Activated CD4-positive, alpha-beta T cell treated with anti-CD3 and anti-CD28 coated beads for 36 hours (primary cell): ENCODE data around the gene AMN. TPM values are rescaled to one million over a fixed set of nuclear protein-coding genes. Genes with fewer than 3 reads are reported as not detected.
A peak's percentile ranks its signal among the peaks of the same experiment; 100 is the strongest.

Experiments used
- ATAC-seq: fragments of 200-7000 bp; cut with Tn5 transposase; one replicate; pipeline ENCODE4 v1.10.0; 2021; ENCODE audit warnings: mild to moderate bottlenecking, moderate library complexity
- CTCF ChIA-PET: fragments of 350-600 bp; sonication (Branson Sonifier 250); formaldehyde crosslinking; loops from one replicate; lab custom pipeline; 2021; ENCODE audit warnings: antibody characterized with exemption; lab: Charles Lee
- POLR2A ChIA-PET: fragments of 350-600 bp; sonication (Branson Sonifier 250); formaldehyde crosslinking; loops from one replicate; lab custom pipeline; 2021; ENCODE audit warnings: antibody characterized with exemption, inconsistent platforms; lab: Charles Lee
- DNase-seq: peaks from one replicate; pipeline ENCODE4 v3.0.0-alpha.2; 2020
- H3K27ac Mint-ChIP-seq: one replicate; pipeline ENCODE4 v1.8.0; 2021; ENCODE audit warnings: mixed read lengths
- H3K27me3 Mint-ChIP-seq: one replicate; pipeline ENCODE4 v1.8.0; 2021; ENCODE audit warnings: mixed read lengths
- H3K36me3 Mint-ChIP-seq: one replicate; pipeline ENCODE4 v1.8.0; 2021; ENCODE audit warnings: low read depth, mixed read lengths
- H3K4me1 Mint-ChIP-seq: one replicate; pipeline ENCODE4 v1.8.0; 2021; ENCODE audit warnings: mixed read lengths
- H3K4me3 Mint-ChIP-seq: one replicate; pipeline ENCODE4 v1.8.0; 2021; ENCODE audit warnings: mild to moderate bottlenecking, moderate library complexity, mixed read lengths
- H3K9me3 Mint-ChIP-seq: one replicate; pipeline ENCODE4 v1.8.0; 2021; ENCODE audit warnings: low read depth, mixed read lengths
- intact Hi-C, 2 experiments: fragments of 100-400 bp; cut with DNase I in 1 of 2; cut with micrococcal nuclease in 1 of 2; formaldehyde crosslinking; loops; one replicate each; pipeline versions ENCODE4 v1.14.2 to v1.15.1; 2022 to 2024; cut with DNase I, micrococcal nuclease
- total RNA-seq, 2 experiments: library from RNA; stranded (reverse); gene quantifications; one replicate each; pipeline ENCODE4 v1.2.3, GENCODE V29; 2021

AMN gene
- total RNA-seq, 2 experiments from 2014 or later: 0.23 to 0.53 TPM

DNA sequence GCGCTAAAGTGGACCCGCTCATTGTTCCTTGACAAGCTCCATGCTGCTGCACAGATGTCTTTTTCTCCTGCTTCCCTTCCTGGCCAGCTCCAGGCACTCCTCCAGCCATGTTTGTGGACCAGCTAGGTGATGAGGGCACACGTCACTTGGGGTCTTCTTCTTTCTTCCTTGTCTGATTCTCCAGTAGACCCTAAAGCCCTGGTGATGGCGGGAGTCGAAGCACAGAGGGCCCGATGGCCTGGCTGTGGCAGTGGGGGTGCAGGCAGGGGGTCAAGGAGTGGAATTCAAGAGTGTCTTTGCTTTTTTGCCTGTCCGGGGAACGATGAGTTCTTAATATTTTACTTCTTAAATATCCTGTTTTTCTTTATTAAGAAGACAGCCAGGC, 23.0 kb upstream of the AMN start:
- Mint-ChIP-seq H3K27ac (no peak overlapping the region), H3K27me3 (no peaks in the 10 kb centered on the region), H3K36me3 (peaks cover 54% of the 10 kb centered on the region), H3K9me3 (no peaks in the 10 kb centered on the region), H3K4me3 (no peak overlapping the region), H3K4me1 (peaks cover 21% of the 10 kb centered on the region)
- intact Hi-C loops: no loop called here
- ChIA-PET POLR2A (no interaction called here), CTCF (no interaction called here)
- DNase-seq (no peak), ATAC-seq (no peak)

DNA sequence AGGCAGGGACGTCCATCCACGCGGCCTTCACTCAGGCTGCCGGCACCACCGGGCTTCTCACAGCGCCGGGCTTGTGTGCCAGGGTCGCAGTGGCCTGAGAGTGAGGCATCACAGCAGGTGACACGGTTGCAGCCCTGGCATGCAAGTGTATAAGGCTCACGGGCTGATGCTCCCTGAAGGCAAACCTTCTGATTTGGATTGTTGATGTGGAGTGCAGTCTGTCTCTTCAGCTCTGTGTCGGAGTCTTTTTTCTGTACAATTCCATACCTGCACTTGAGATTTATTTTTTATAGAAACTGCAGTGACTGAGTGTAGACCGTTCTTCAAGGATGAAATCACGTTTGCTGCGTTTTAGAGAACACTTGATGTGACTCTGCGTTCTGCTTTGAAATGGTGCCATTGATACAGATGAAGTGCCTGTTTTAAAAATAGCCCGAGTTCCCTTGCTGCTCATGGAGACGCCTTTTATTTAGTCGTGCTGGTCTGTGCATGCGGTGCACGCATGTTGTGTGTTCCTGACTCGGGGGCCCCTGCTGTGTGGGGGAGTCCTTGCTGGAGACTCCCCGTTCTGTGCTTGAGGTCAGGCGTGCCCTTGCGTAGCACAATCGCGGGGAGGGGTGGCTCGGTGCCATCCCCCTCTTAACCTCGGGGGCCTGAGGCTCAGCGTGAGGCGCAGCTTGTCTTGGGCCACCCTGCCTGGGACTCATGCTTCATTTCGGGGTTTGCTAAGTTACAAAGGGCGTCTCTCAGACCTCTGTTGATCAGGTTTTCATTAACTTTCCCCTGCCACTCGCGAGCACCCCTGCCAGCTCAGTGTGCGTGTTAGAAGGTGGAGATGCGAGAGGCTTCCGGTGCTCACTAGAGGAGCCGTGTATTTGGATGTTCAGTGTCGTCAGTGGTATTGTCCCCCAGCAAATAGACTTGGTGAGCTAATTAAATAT, 21.6 kb upstream of the AMN start:
- peak; percentile 37 for DNase-seq
- ChIA-PET POLR2A (no interaction called here), CTCF (interaction anchor here (1.9 kb wide), 1 partner anchor 207 kb away, joined by 7 read pairs; no protein-coding TSS in a partner anchor)
- ATAC-seq: peak; percentile 39
- peaks cover 21% of the 10 kb centered on the region for H3K4me1 Mint-ChIP-seq
- intact Hi-C loops: no loop called here
- H3K4me3 Mint-ChIP-seq: no peak overlapping the region
- H3K9me3 Mint-ChIP-seq: no peaks in the 10 kb centered on the region
- H3K27me3 Mint-ChIP-seq: no peaks in the 10 kb centered on the region
- H3K27ac Mint-ChIP-seq: peak overlapping the region; percentile 83
- peaks cover 56% of the 10 kb centered on the region for H3K36me3 Mint-ChIP-seq

DNA sequence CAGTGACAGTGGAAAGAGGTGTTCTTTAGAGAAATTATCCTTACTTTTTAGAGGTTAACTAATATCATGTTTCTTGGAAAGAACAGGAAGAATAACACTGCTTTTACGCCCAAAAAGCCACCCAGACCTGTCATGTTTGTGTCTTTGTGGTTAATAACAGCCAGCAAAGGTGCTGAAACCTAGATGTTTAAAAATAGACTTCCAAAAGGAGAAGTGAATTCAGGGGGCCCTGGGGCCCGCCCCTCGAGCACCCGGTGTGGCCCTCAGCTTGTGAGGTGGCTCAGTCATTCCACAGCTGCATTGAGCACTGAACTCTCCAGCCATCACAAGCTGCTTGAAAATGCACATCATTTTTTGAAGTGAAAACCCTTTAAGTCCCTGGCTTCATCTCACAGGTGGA, 20.8 kb upstream of the AMN start:
- Mint-ChIP-seq H3K27ac (peak overlapping the region; percentile 83), H3K9me3 (no peaks in the 10 kb centered on the region), H3K4me1 (peaks cover 21% of the 10 kb centered on the region), H3K36me3 (peaks cover 51% of the 10 kb centered on the region), H3K4me3 (no peak overlapping the region), H3K27me3 (no peaks in the 10 kb centered on the region)
- CTCF ChIA-PET: interaction anchor here (1.9 kb wide), 1 partner anchor 207 kb away, joined by 7 read pairs; no protein-coding TSS in a partner anchor
- intact Hi-C loops: no loop called here
- DNase-seq (no peak), ATAC-seq (no peak)
- POLR2A ChIA-PET: no interaction called here

DNA sequence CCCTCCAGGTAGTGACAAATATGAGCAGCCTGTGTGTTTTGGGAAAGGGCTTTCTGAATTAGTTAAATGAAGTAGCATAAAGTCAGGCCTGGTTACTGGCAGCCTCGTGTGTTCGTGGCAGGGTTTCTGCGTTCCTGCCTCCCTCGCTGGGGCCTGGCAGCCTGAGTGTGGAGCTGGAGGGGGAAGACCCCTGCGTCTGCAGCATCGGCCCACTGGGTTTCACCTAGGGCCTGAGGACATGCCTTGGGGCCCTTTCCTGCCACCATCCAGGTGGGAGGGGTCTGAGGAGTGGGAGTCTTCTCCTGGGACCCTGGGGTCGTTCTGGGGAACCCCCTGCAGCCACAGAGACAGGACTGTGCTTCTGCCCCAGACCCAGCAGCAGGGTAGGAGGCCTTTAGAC, 20.4 kb upstream of the AMN start:
- Mint-ChIP-seq H3K27me3 (no peaks in the 10 kb centered on the region), H3K4me1 (peaks cover 21% of the 10 kb centered on the region), H3K36me3 (peaks cover 53% of the 10 kb centered on the region), H3K9me3 (no peaks in the 10 kb centered on the region), H3K4me3 (no peak overlapping the region), H3K27ac (no peak overlapping the region)
- intact Hi-C loops: no loop called here
- DNase-seq (no peak), ATAC-seq (no peak)
- ChIA-PET POLR2A (no interaction called here), CTCF (interaction anchor here (1.9 kb wide), 1 partner anchor 208 kb away, joined by 7 read pairs; no protein-coding TSS in a partner anchor)

DNA sequence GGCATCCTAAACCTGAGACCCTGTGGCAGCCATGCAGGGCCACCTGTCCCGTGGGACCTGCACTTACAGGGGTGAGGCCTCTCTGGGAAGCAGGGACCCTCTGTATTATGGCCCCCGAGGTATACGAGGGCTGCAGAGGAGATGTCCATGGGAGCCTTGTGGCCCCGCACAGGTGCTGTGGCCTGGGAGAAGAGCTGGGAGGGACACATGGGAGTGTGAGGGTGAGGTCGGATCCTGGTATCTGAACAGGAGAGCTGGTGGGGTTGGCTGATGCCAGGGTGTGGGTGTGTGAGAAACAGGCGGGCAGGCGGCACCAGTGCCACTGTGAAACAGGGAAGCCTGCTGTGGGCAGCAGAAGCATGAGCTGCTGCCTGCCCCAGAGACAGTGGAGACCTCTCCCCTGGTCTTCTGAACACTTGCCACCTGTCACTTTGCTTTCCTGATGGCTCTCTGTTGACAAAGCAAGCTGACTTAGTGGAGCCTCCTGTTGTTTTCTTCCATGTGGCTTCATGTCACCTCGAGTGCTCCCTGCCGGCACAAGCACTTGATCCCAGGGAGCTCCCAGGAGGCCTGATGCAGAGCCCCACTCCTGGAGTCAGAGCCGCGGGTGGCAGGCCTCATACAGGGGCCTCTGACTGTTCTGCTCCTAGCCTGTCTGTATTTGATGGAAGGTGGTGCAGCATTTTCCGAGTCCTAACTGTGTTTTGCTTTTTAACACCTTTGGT, 19.8 kb upstream of the AMN start:
- POLR2A ChIA-PET: interaction anchor here (0.6 kb wide), 1 partner anchor 10 kb away, joined by 3 read pairs; no protein-coding TSS in a partner anchor
- no peak overlapping the region for H3K4me3 Mint-ChIP-seq
- H3K9me3 Mint-ChIP-seq: no peaks in the 10 kb centered on the region
- H3K27me3 Mint-ChIP-seq: no peaks in the 10 kb centered on the region
- CTCF ChIA-PET: interaction anchor here (0.9 to 1.9 kb wide), 2 partner anchors 173 to 209 kb away, joined by 3 to 7 read pairs; no protein-coding TSS in a partner anchor
- ATAC-seq: no peak
- peaks cover 51% of the 10 kb centered on the region for H3K36me3 Mint-ChIP-seq
- H3K4me1 Mint-ChIP-seq: peaks cover 21% of the 10 kb centered on the region
- DNase-seq: no peak
- peak overlapping the region; percentile 37 for H3K27ac Mint-ChIP-seq
- intact Hi-C loops: no loop called here

DNA sequence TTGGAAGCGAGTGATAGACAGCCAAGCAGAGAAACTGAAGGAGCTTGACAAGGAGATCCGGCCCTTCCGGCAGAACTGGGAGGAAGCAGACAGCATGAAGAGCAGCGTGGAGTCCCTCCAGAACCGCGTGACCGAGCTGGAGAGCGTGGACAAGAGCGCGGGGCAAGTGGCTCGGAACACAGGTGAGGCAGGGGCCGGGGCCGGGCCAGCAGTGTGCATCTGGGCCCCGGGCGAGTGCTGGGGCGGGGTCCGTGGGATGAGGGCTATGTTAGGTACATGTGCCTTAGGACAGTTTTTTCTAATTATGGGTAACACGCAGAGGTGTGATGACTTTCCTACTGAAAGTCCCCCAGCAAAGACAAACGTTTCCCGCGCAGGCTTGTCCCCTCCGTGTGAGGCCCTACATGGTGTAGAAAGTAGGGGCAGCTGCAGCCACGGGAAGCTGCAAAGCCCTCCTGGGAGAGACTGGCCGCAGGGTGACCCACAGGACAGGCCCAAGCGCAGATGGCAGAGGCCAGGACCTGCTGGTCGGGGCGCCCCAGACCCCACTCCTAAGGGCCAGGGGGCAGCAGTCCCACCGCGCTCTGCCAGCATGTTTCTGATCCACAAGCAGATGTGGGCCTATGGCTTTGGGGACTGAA, 19.1 kb upstream of the AMN start:
- H3K27me3 Mint-ChIP-seq: no peaks in the 10 kb centered on the region
- POLR2A ChIA-PET: interaction anchor here (0.6 kb wide), 1 partner anchor 9 kb away, joined by 3 read pairs; no protein-coding TSS in a partner anchor
- peaks cover 52% of the 10 kb centered on the region for H3K36me3 Mint-ChIP-seq
- CTCF ChIA-PET: interaction anchor here (0.6 to 1.9 kb wide), 3 partner anchors 174 to 409 kb away, joined by 3 to 7 read pairs (median 3); no protein-coding TSS in a partner anchor
- H3K27ac Mint-ChIP-seq: peak overlapping the region; percentile 20
- H3K9me3 Mint-ChIP-seq: no peaks in the 10 kb centered on the region
- ATAC-seq (no peak), DNase-seq (no peak)
- H3K4me3 Mint-ChIP-seq: no peak overlapping the region
- peaks cover 20% of the 10 kb centered on the region for H3K4me1 Mint-ChIP-seq
- intact Hi-C loops: no loop called here

DNA sequence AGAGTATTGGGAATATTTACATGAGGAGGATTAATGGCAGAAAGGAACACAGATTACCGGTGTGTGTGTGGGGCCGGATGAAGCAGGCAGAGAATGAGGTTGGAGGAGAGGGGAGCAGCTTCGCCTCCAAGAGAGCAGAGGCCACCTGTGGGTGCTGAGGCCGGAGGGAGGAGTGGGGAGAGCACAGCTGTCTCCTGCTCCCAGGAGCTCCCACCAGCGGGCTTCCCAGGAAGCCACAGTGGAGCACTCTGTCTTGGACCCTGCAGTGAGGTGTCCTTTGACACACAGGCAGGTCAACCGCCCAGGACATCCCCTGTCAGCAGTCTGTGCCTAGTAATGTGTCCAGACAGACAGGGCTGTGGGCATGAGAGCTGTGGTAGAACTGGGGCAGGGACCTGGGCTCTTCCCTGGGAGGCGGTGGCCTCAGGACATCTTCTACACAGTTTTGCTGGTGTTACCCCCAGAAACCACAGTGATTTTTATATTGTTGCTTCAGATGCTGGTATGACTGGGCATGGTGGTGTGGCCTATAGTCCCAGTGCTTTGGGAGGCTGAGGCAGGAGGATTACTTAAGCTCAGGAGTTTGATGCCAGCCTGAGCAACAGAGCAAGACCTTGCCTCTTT, 18.5 kb upstream of the AMN start:
- intact Hi-C loops: no loop called here
- Mint-ChIP-seq H3K4me3 (no peak overlapping the region), H3K27me3 (no peaks in the 10 kb centered on the region), H3K4me1 (peaks cover 14% of the 10 kb centered on the region), H3K27ac (peak overlapping the region; percentile 17), H3K9me3 (no peaks in the 10 kb centered on the region), H3K36me3 (peaks cover 49% of the 10 kb centered on the region)
- ChIA-PET CTCF (interaction anchor here (0.6 kb wide), 1 partner anchor 409 kb away, joined by 3 read pairs; no protein-coding TSS in a partner anchor), POLR2A (no interaction called here)
- ATAC-seq: no peak
- no peak for DNase-seq

DNA sequence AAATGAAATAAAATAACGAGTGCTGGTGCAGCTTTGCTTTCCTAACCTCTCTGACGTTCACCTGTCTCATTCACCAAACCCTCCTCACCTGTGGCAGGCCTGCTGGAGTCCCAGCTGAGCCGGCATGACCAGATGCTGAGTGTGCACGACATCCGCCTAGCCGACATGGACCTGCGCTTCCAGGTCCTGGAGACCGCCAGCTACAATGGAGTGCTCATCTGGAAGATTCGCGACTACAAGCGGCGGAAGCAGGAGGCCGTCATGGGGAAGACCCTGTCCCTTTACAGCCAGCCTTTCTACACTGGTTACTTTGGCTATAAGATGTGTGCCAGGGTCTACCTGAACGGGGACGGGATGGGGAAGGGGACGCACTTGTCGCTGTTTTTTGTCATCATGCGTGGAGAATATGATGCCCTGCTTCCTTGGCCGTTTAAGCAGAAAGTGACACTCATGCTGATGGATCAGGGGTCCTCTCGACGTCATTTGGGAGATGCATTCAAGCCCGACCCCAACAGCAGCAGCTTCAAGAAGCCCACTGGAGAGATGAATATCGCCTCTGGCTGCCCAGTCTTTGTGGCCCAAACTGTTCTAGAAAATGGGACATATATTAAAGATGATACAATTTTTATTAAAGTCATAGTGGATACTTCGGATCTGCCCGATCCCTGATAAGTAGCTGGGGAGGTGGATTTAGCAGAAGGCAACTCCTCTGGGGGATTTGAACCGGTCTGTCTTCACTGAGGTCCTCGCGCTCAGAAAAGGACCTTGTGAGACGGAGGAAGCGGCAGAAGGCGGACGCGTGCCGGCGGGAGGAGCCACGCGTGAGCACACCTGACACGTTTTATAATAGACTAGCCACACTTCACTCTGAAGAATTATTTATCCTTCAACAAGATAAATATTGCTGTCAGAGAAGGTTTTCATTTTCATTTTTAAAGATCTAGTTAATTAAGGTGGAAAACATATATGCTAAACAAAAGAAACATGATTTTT, 17.1 kb upstream of the AMN start:
- ATAC-seq: no peak

DNA sequence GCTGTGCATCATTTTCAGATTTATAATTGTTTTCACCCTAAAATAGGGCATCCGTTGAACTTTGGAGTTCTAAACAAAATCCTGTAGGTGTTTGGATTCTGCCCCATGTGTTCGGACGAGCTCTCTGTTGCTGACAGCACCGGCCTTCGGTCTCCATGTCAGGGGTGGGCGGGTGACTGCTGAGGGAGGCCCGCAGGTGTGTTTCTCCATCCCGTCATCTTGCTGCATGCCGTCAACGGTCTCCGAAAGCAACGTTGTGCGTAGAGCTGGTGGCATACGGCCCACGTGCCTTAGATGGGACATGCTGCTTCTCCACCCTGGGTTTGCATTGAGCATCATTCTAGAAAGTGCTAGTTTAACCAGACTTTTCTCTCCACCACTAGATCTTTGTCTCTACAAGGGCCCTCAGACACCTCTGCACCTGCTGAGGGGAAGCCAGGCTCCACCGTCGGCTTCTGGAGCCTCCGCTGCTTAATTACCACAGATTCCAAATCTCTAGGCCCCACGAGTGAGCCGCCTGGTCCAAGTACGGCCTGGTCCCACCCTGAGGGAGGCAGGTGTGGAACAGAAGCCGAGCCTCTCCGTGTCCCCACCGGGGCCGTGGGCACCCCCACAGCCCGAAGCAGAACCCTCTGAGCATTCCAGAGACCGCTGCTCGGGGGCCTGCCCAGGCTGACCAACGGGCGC, 15.7 kb upstream of the AMN start:
- CTCF ChIA-PET: interaction anchor here (0.7 kb wide), 1 partner anchor 14 kb away, joined by 3 read pairs; no protein-coding TSS in a partner anchor
- DNase-seq: no peak
- H3K36me3 Mint-ChIP-seq: peaks cover 39% of the 10 kb centered on the region
- ATAC-seq: no peak
- H3K9me3 Mint-ChIP-seq: no peaks in the 10 kb centered on the region
- no peak overlapping the region for H3K27ac Mint-ChIP-seq
- POLR2A ChIA-PET: no interaction called here
- no peaks in the 10 kb centered on the region for H3K4me1 Mint-ChIP-seq
- intact Hi-C loops: no loop called here
- no peaks in the 10 kb centered on the region for H3K27me3 Mint-ChIP-seq
- no peak overlapping the region for H3K4me3 Mint-ChIP-seq

More for the DNA sequence above, 17.1 kb upstream of the AMN start:
- CTCF ChIA-PET: no interaction called here
- intact Hi-C loops: no loop called here
- Mint-ChIP-seq H3K4me3 (no peak overlapping the region), H3K36me3 (peaks cover 44% of the 10 kb centered on the region), H3K4me1 (peaks cover 10% of the 10 kb centered on the region), H3K27ac (no peak overlapping the region), H3K27me3 (no peaks in the 10 kb centered on the region), H3K9me3 (no peaks in the 10 kb centered on the region)
- no peak for DNase-seq
- POLR2A ChIA-PET: no interaction called here
